Astrocyte (in vitro differentiated cells and primary cell): Measurements from ENCODE around the gene SLC16A7. TPM values are rescaled to one million over a fixed set of nuclear protein-coding genes. Genes with fewer than 3 reads are reported as not detected.

ENCODE experiments used
- DNase-seq: peaks from one replicate; pipeline ENCODE4 v3.0.0-alpha.2; 2010; ENCODE audit warnings: low read depth
- FAIRE-seq: peaks from 2 replicates; lab custom pipeline; 2011; peaks lifted over from hg19 to GRCh38; lab: Jason Lieb, UNC
- H2AFZ ChIP-seq: 2 replicates; pipeline ENCODE4 v1.6.0; 2012; ENCODE audit warnings: low read depth, low read length, inconsistent platforms
- H3K27ac ChIP-seq: 2 replicates; pipeline ENCODE4 v1.5.1; 2011; ENCODE audit warnings: low read depth, low read length, inconsistent platforms
- H3K27me3 ChIP-seq: 2 replicates; pipeline ENCODE4 v1.6.0; 2011; ENCODE audit warnings: low read length, inconsistent platforms; ENCODE audit not compliant: insufficient read depth
- H3K36me3 ChIP-seq: 2 replicates; pipeline ENCODE4 v1.5.1; 2011; ENCODE audit warnings: low read length, inconsistent platforms; ENCODE audit not compliant: insufficient read depth
- H3K4me1 ChIP-seq: 2 replicates; pipeline ENCODE4 v1.5.1; 2011; ENCODE audit warnings: low read length, inconsistent platforms; ENCODE audit not compliant: insufficient read depth
- H3K4me2 ChIP-seq: 2 replicates; pipeline ENCODE4 v1.6.0; 2012; ENCODE audit warnings: low read length, inconsistent platforms
- H3K4me3 ChIP-seq: 2 replicates; pipeline ENCODE4 v1.5.1; 2011; ENCODE audit warnings: low read depth, mild to moderate bottlenecking, low read length, inconsistent platforms; ENCODE audit not compliant: insufficient read depth
- H3K79me2 ChIP-seq: 2 replicates; pipeline ENCODE4 v1.6.0; 2012; ENCODE audit warnings: mild to moderate bottlenecking, low read length, inconsistent platforms; ENCODE audit not compliant: insufficient read depth
- H3K9ac ChIP-seq: 2 replicates; pipeline ENCODE4 v1.6.0; 2012; ENCODE audit warnings: mild to moderate bottlenecking, low read length, inconsistent platforms
- H3K9me3 ChIP-seq: 2 replicates; pipeline ENCODE4 v1.5.1; 2012; ENCODE audit warnings: low read depth, mild to moderate bottlenecking, low read length, inconsistent platforms; ENCODE audit not compliant: insufficient read depth
- H4K20me1 ChIP-seq: 2 replicates; pipeline ENCODE4 v1.6.0; 2012; ENCODE audit warnings: low read length, inconsistent platforms; ENCODE audit not compliant: insufficient read depth
- H3K27ac Mint-ChIP-seq: one replicate; pipeline ENCODE4 v1.8.0; 2021; ENCODE audit warnings: mild to moderate bottlenecking, mixed read lengths; ENCODE audit not compliant: unreplicated experiment
- H3K27me3 Mint-ChIP-seq: one replicate; pipeline ENCODE4 v1.8.0; 2021; ENCODE audit warnings: low read depth, mixed read lengths; ENCODE audit not compliant: unreplicated experiment
- H3K36me3 Mint-ChIP-seq: one replicate; pipeline ENCODE4 v1.8.0; 2021; ENCODE audit warnings: low read depth, mixed read lengths; ENCODE audit not compliant: unreplicated experiment
- H3K4me1 Mint-ChIP-seq: one replicate; pipeline ENCODE4 v1.8.0; 2021; ENCODE audit warnings: low read depth, mixed read lengths; ENCODE audit not compliant: unreplicated experiment
- H3K4me3 Mint-ChIP-seq: one replicate; pipeline ENCODE4 v1.8.0; 2021; ENCODE audit warnings: mild to moderate bottlenecking, moderate library complexity, mixed read lengths; ENCODE audit not compliant: unreplicated experiment
- H3K9me3 Mint-ChIP-seq: one replicate; pipeline ENCODE4 v1.8.0; 2021; ENCODE audit warnings: mild to moderate bottlenecking, mixed read lengths; ENCODE audit not compliant: unreplicated experiment
- EZH2 ChIP-seq: IDR thresholded peaks from 2 replicates; pipeline ENCODE4 v1.6.1; 2012; ENCODE audit warnings: mild to moderate bottlenecking, low read length, inconsistent platforms; ENCODE audit not compliant: insufficient read depth
- total RNA-seq: library from RNA; stranded (reverse); gene quantifications from 2 replicates; pipeline ENCODE4 v1.2.1, GENCODE V29; 2021
- TF ChIP-seq, protein P1 (sequence below): IDR thresholded peaks from 2 replicates; pipeline ENCODE4 v1.5.1; 2011; ENCODE audit warnings: low read depth, mild to moderate bottlenecking, inconsistent platforms, low read length, moderate library complexity; ENCODE audit not compliant: insufficient read depth

SLC16A7 gene
- total RNA-seq, 1 donor from 2014 or later: 4.5 TPM

DNA sequence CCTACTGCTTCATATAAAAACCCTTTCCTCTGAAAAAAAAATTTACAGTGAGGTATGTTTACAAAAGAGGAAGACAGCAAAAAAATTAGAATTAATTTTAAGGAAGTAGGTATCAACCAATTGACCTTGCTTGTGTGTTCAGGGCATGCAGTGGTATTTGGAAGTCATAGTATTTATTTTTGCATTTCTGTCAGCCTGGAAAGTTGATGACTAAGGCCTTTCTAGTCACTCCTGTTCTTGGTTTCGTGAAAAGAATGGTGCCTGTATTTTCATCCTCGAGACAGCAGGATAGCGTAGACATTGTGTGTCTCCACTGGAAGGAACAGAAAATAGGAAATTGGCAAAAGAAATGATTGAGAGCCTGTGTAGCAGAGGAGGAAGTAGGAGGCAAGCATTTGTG lies 24.5 kb downstream of the SLC16A7 start:
- no peak overlapping the region for H3K4me2 ChIP-seq
- no peaks in the 10 kb centered on the region for H3K9me3 ChIP-seq
- H3K27ac ChIP-seq: no peak overlapping the region
- H3K27ac Mint-ChIP-seq: no peak overlapping the region
- H2AFZ ChIP-seq: no peak overlapping the region
- no peak overlapping the region for H3K4me3 Mint-ChIP-seq
- no peaks in the 10 kb centered on the region for H3K79me2 ChIP-seq
- no peaks in the 10 kb centered on the region for H3K36me3 Mint-ChIP-seq
- H3K4me1 Mint-ChIP-seq: peaks cover 3% of the 10 kb centered on the region
- DNase-seq (no peak), FAIRE-seq (no peak)
- no peaks in the 10 kb centered on the region for H3K4me1 ChIP-seq
- H3K27me3 ChIP-seq: no peaks in the 10 kb centered on the region
- H4K20me1 ChIP-seq: no peaks in the 10 kb centered on the region
- H3K27me3 Mint-ChIP-seq: no peaks in the 10 kb centered on the region
- no peak overlapping the region for H3K9ac ChIP-seq
- no peak overlapping the region for H3K4me3 ChIP-seq
- TF ChIP-seq EZH2: no peak
- TF ChIP-seq, protein P1, sequence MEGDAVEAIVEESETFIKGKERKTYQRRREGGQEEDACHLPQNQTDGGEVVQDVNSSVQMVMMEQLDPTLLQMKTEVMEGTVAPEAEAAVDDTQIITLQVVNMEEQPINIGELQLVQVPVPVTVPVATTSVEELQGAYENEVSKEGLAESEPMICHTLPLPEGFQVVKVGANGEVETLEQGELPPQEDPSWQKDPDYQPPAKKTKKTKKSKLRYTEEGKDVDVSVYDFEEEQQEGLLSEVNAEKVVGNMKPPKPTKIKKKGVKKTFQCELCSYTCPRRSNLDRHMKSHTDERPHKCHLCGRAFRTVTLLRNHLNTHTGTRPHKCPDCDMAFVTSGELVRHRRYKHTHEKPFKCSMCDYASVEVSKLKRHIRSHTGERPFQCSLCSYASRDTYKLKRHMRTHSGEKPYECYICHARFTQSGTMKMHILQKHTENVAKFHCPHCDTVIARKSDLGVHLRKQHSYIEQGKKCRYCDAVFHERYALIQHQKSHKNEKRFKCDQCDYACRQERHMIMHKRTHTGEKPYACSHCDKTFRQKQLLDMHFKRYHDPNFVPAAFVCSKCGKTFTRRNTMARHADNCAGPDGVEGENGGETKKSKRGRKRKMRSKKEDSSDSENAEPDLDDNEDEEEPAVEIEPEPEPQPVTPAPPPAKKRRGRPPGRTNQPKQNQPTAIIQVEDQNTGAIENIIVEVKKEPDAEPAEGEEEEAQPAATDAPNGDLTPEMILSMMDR: no peak
- H3K9me3 Mint-ChIP-seq: no peaks in the 10 kb centered on the region
- H3K36me3 ChIP-seq: no peaks in the 10 kb centered on the region

DNA sequence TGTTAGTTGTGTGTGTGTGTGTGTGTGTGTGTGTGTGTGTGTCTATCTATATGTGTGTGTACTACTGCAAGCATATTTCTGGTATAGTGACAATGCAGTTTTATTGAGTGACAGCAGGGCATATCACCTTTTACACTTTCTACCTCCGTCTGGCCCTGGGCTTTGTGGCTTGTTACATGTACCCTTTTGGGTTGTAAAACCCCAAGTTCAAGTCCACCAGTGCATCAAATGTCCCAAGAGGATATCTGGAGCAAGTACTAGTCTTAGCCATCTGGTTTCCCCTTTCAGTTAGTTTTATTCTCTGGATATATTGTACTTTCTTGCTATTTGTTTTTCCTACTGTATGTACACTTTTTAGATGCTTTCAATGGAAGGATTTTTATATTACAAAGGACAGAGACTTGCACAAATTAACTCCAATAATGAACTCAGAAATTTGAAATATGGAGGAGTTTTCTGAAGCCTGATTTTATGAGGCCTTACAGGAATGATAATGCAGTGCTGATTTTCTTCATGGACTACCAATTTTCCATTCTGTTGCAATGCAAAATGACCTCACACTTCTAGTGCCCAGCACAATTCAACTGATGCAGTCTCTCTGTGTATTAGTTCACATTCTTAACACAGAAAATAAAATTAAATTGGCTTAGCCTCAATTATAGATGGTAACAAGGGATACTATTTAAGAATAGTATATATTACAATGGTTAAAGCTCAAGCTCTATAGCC lies 29.1 kb downstream of the SLC16A7 start:
- H3K27ac ChIP-seq: no peak overlapping the region
- no peak overlapping the region for H3K4me2 ChIP-seq
- H4K20me1 ChIP-seq: no peaks in the 10 kb centered on the region
- Mint-ChIP-seq H3K27me3 (no peaks in the 10 kb centered on the region), H3K9me3 (no peaks in the 10 kb centered on the region), H3K4me3 (no peak overlapping the region), H3K36me3 (no peaks in the 10 kb centered on the region), H3K27ac (no peak overlapping the region), H3K4me1 (peaks cover 3% of the 10 kb centered on the region)
- no peaks in the 10 kb centered on the region for H3K4me1 ChIP-seq
- DNase-seq (no peak), FAIRE-seq (no peak)
- H2AFZ ChIP-seq: no peak overlapping the region
- no peaks in the 10 kb centered on the region for H3K36me3 ChIP-seq
- no peak overlapping the region for H3K4me3 ChIP-seq
- TF ChIP-seq EZH2: no peak
- TF ChIP-seq, protein P1: no peak
- H3K9me3 ChIP-seq: no peaks in the 10 kb centered on the region
- no peak overlapping the region for H3K9ac ChIP-seq
- no peaks in the 10 kb centered on the region for H3K79me2 ChIP-seq
- no peaks in the 10 kb centered on the region for H3K27me3 ChIP-seq

DNA sequence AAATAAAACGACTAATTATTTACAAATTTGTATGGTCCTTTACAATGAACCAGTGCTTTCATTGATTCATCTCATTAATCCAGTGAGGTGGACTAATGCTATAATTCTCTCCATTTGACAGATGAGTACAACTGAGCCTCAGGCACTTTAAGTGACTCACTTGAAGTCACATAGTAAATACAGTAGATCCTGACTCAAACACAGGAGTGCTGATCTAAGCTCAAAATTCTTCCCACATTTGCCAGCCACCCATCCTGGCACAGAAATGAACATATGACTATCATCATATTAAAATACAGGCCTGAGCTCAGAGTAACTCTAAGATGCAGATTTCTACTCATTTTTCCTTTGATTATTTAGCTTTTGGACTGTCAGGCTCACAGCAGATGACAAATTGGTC lies 30.6 kb downstream of the SLC16A7 start:
- FAIRE-seq: no peak
- Mint-ChIP-seq H3K36me3 (no peaks in the 10 kb centered on the region), H3K27me3 (no peaks in the 10 kb centered on the region), H3K9me3 (no peaks in the 10 kb centered on the region), H3K4me1 (no peaks in the 10 kb centered on the region), H3K27ac (no peak overlapping the region), H3K4me3 (no peak overlapping the region)
- peak; percentile 4 for DNase-seq
- H3K4me1 ChIP-seq: no peaks in the 10 kb centered on the region
- no peak overlapping the region for H3K4me3 ChIP-seq
- H3K79me2 ChIP-seq: no peaks in the 10 kb centered on the region
- TF ChIP-seq, protein P1: no peak
- TF ChIP-seq EZH2: no peak
- no peaks in the 10 kb centered on the region for H4K20me1 ChIP-seq
- H3K9me3 ChIP-seq: no peaks in the 10 kb centered on the region
- no peak overlapping the region for H2AFZ ChIP-seq
- no peak overlapping the region for H3K4me2 ChIP-seq
- no peaks in the 10 kb centered on the region for H3K27me3 ChIP-seq
- H3K36me3 ChIP-seq: no peaks in the 10 kb centered on the region
- no peak overlapping the region for H3K9ac ChIP-seq
- H3K27ac ChIP-seq: no peak overlapping the region
